Measurements from ENCODE around the gene UST. TPM values are rescaled to one million over a fixed set of nuclear protein-coding genes. Genes with fewer than 3 reads are reported as not detected.

The UST gene
- total and polyA plus RNA-seq, 9 of the 15 experiments (the other 6 are each of a cell fraction or from before 2014, with no cell fraction given): 0.04 to 0.10 TPM; not detected in 7

GRCh38 chr6:149026530-149026942 lies 279.7 kb downstream of the UST start:
- intact Hi-C loops (cut with micrococcal nuclease) (loop anchor here (1.0 to 5.0 kb wide), 4 partner anchors 448 to 901 kb away; no protein-coding TSS in a partner anchor), in situ Hi-C loops (cut with MboI) (loop anchor here (25.0 kb wide), 1 partner anchor 886 kb away; the partner anchor contains the start of gene RAET1G)
- BruUV-seq (replicated peaks): no TSS peak
- no peaks in the 10 kb centered on the region for H4K20me1 ChIP-seq (replicated peaks; ENCODE audit: control insufficient read depth, insufficient read depth, low read length)
- peaks cover under 1 to 5% of the 10 kb centered on the region in 2 experiments; a peak in 3 of 5 replicates for H3K27me3 ChIP-seq (ENCODE audit: control insufficient read depth in 2 of 2, insufficient read depth in 2 of 2, low read length in 2 of 2)
- no peak overlapping the region for H3K4me3 ChIP-seq
- H3K36me3 ChIP-seq (ENCODE audit: control insufficient read depth, insufficient read depth, low read length): no peaks in the 10 kb centered on the region
- no peak overlapping the region for H3K27ac ChIP-seq (ENCODE audit: extremely low read depth, low read depth, low read length)
- no peaks in the 10 kb centered on the region for H3K4me1 ChIP-seq (replicated peaks in 1 of 2; ENCODE audit: control insufficient read depth in 2 of 2, insufficient read depth in 2 of 2, low read length in 2 of 2)
- ATAC-seq: peak; percentile 89
- H3K9me3 ChIP-seq (replicated peaks; ENCODE audit: control insufficient read depth, insufficient read depth, low read depth, low read length): 0 out of 2 replicates have a peak, but pooled peaks cover 2% of the 10 kb centered on the region
- H3K9me1 ChIP-seq (ENCODE audit: control insufficient read depth, insufficient read depth, low read length): no peaks in the 10 kb centered on the region
- no peak overlapping the region for H3K4me2 ChIP-seq (ENCODE audit: insufficient read depth, low read length)
- 4% methylated on average over 4 of the region's 4 CpGs for WGBS (ENCODE audit: insufficient coverage, low coverage, missing lambda C conversion rate)
- CTCF ChIA-PET (ENCODE audit: low intra/inter-chr PET ratio): interaction anchor here (1.0 kb wide), 2 partner anchors 114 to 405 kb away, joined by 3 read pairs; no protein-coding TSS in a partner anchor
- POLR2A ChIA-PET: interaction anchor here (0.6 to 0.7 kb wide), 2 partner anchors 373 to 498 kb away, joined by 3 read pairs; no protein-coding TSS in a partner anchor
- H3K79me2 ChIP-seq (ENCODE audit: control insufficient read depth, insufficient read depth, low read length): no peaks in the 10 kb centered on the region
- peak; percentile 48 for FAIRE-seq
- DNase-seq (ENCODE audit: extremely low read depth in 1 of 4, low spot score in 3 of 4): peak; percentile 58 to 69 (median 66)
- no peak overlapping the region for H3K9ac ChIP-seq (ENCODE audit: insufficient read depth in 1 of 2, low read depth in 2 of 2, low read length in 2 of 2)
- H2AFZ ChIP-seq (ENCODE audit: low read depth, low read length): no peak overlapping the region
- TF ChIP-seq GATAD2B (IDR thresholded peaks at IDR 0.05; ENCODE audit: borderline replicate concordance): no peak
- 0 out of 2 replicates have a peak, but pooled peaks have one; percentile 13 for TF ChIP-seq CREM (IDR thresholded peaks at IDR 0.05; ENCODE audit: low read depth)
- TF ChIP-seq E2F5 (CRISPR knock-in tag; IDR thresholded peaks at IDR 0.05): no peak
- no peak for TF ChIP-seq PCBP1 (IDR thresholded peaks at IDR 0.05; ENCODE audit: low read depth, low read length, poor library complexity, severe bottlenecking)
- TF ChIP-seq GTF2A2 (tag; IDR thresholded peaks at IDR 0.05): no peak
- TF ChIP-seq CBX3 (IDR thresholded peaks at IDR 0.05; ENCODE audit: borderline replicate concordance in 1 of 2, low read length in 2 of 2): peak in 1 of 2 experiments; percentile 96; a peak in 2 of 3 replicates
- TF ChIP-seq RFX5 (IDR thresholded peaks at IDR 0.05; ENCODE audit: low read depth, low read length): no peak
- peak; percentile 73; the same call in 1 of the 2 replicates for TF ChIP-seq CBX5 (IDR thresholded peaks at IDR 0.05; ENCODE audit: borderline replicate concordance, low read depth)
- TF ChIP-seq ELF2 (CRISPR knock-in tag; IDR thresholded peaks at IDR 0.05): no peak
- TF ChIP-seq YY1 (IDR thresholded peaks at IDR 0.05; ENCODE audit: borderline replicate concordance in 1 of 3, control insufficient read depth in 1 of 3, extremely low read depth in 1 of 3, insufficient read depth in 3 of 3, insufficient read length in 1 of 3, insufficient replicate concordance in 2 of 3, low read depth in 1 of 3, low read length in 2 of 3): no peak
- no peak for TF ChIP-seq RERE (CRISPR knock-in tag; IDR thresholded peaks at IDR 0.05; ENCODE audit: borderline replicate concordance)
- TF ChIP-seq ATF7 (IDR thresholded peaks at IDR 0.05): peak; percentile 84
- TF ChIP-seq RUNX1 (IDR thresholded peaks at IDR 0.05; ENCODE audit: low read depth): no peak
- peak; percentile 78 for TF ChIP-seq ZNF280A (IDR thresholded peaks at IDR 0.05; ENCODE audit: low read depth, partially characterized antibody)
